HT1080 (cell line): ENCODE results near the gene TXNRD3. TPM values are rescaled to one million over a fixed set of nuclear protein-coding genes. Genes with fewer than 3 reads are reported as not detected.

Source experiments
- DNase-seq: peaks from one replicate; pipeline ENCODE4 v3.0.0-alpha.2; 2015; ENCODE audit warnings: low read depth
- total RNA-seq: library from RNA; depleted of rRNA; stranded (reverse); fragments of >200 nt; shearing (Covaris generic); gene quantifications from 2 replicates; pipeline ENCODE4 v1.2.3, GENCODE V29; 2014

TXNRD3 gene
- total RNA-seq, 1 experiment from 2014 or later = 8.8 TPM

DNA sequence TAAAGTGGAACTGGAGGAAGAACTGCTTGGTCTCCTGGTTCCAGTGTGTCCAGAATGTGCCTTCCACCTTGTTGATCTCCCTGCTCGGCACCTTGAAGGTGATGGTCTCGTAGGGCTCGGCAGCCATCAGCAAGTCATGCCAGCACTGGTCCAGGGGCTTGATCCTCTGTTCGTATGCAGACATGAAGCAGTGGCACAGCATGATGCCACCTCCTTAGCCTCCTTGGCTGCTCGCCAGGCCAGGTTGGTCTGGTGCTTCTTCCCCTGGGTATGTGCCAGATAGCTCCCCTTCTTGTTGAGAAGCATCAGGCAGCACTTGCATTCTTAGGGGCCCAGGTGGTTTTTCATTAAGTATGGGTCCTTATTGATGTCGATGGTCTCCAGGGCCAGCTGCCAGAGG lies 17.8 kb upstream of the TXNRD3 start:
- DNase-seq = no peak

DNA sequence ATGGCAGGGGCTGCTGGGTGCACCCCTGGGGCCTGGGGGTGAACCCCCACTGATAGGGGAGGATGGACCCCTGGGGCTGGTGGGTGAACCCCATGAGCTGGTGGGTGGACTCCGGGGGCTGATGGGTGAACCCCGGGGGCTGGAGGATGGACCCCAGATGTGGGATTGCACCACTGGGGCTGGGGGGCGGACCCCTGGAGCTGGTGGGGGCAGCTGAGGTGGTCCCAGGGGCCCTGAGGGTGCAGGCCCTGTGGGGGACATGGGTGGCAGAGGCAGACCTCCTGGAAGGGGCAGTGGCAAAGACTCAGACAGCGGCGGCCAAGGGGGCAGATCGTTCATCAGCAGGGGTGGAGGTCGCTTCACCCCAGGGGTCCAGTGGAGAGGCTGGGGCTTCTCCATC lies 17.4 kb upstream of the TXNRD3 start:
- DNase-seq = no peak

DNA sequence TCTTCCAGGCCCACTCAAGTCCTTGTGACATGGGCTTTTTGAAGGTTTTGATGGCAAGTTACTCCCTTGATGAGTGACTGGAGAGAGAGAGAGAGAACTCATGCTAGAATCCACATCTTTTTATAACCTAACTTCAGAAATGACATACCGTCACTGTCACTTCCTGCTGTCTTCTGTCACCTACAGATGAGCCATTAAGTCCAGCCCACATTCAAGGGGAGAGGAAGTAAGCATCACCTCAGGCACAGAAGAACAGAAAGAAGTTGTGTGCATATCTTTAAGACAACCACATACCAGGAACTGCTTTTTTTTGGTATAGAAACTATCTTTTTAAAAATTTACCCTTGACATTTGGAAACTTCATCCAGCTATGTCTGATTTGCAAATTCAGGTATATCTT lies 16.6 kb upstream of the TXNRD3 start:
- DNase-seq = no peak

DNA sequence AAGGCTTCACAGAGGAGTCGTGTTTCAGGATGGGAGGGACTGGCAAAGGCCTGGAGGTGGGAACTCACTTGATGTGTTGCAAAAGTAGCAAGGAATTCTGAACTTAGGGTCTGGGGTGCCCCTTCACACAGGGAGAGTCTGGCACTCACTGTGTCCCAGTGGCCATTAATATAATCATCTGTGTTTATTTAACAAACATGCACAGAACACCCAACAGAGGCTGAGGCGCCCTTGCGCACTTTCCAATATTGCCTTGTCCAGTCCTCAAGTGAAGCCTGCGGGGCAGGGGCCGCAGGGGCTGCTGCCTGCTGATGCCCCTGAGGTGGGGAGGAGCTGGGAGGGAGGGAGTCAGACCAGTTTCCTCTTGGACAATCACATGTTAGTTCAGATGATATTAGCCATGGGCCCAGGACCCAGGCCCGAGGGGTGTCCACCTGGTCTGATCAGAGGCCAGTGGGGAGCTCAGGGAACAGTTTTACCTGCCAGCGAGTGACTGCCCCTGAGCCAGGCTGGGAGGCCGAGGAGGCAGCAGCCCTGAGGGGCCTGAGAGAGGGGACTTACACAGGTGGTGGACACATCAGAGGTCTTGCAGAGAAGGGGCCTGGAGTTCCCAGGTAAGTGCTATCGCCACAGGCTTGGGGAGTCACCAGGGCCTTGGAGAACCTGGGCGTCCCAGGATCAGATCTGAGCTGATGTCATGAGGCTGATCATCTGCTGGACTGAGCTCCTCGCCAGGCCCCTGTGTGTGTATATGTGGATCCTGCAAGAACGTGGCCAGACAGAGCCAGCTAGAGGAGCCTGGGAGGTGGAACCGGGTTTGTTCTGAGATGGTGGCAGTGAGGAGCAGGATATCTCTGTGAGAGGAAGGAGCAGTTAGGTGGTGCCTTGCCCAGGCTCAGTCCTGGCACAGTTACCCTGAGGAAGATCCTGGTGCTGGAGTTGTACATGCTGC lies 13.8 kb upstream of the TXNRD3 start:
- no peak for DNase-seq

DNA sequence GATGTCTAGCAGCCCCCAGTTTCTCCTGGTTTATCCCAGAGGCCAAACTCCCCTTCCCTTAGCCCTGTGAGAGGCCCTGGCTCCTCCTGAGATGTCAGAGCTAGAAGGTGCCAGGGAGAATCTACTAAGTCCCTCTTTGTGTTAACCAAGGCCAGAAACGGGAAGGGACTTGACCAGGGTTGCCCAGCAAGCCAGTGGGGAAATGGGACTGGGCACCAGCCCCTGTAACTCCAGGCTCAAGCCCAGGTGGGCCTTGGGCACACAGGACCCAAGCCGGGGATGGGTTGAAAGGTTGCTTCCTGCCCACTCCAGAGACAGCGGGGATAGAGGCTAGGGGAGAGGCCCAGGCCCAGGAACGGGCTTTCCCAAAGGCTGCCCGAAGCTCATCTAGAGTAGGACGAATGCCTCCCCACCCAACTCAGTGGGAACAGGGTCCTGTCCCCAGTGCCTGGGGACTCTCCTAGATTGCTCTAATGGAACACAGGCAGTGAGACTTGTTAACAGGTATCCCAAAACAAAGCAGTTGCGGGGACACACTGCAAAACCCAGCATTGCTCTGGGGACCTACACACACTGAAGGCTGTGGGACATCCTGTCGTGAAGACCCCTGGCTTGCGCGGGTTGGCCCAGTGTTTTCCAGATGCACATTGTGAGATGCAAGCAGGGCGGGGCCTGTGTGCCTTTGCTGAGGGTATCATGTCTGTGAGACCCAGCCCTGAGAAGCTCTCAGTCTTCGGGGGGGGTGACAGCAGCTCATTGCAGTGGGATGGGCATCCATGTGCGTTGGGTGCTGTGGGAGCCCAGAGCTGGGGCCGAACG lies 12.9 kb upstream of the TXNRD3 start:
- no peak for DNase-seq

DNA sequence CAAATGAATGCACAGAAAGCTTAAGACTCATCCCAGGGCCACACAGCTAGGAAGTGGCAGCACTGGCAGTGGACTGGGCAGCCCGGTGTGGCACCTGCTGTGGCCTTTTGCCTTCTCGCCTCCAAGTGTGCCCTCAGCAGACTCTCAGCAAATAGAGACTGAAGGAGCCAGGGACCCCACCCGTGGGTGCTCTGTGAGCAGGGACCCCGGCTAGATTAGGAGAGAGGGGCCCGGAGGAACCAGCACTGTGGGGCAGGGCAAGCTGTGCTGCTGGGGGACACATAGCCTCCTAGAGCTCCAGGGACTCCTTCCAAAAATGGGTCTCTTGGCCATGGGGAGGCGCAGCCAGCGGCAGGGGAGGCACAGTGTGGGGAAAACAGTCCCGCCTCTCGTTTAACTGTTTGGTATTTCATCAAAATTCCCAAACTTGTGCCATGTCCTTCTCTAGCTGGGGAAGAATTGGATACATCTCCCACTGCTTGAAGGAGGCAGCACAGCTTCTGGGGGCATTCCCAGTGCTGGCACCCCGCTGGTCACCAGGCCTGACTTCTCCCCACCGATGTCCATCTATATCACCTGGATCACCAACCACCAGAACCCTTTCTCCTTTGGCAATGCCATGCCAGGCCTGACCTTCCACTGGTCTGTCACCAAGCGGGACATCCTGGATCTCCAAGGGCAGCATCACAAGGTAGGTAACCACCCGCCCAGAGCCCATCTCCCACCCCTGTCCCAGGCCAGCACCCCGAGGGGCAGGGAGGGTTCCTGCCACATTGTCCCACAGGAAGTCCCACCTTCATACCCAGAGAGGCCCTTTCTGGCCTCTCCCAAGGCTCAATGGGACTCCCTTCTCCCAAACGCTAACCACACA lies 12.0 kb upstream of the TXNRD3 start:
- no peak for DNase-seq

DNA sequence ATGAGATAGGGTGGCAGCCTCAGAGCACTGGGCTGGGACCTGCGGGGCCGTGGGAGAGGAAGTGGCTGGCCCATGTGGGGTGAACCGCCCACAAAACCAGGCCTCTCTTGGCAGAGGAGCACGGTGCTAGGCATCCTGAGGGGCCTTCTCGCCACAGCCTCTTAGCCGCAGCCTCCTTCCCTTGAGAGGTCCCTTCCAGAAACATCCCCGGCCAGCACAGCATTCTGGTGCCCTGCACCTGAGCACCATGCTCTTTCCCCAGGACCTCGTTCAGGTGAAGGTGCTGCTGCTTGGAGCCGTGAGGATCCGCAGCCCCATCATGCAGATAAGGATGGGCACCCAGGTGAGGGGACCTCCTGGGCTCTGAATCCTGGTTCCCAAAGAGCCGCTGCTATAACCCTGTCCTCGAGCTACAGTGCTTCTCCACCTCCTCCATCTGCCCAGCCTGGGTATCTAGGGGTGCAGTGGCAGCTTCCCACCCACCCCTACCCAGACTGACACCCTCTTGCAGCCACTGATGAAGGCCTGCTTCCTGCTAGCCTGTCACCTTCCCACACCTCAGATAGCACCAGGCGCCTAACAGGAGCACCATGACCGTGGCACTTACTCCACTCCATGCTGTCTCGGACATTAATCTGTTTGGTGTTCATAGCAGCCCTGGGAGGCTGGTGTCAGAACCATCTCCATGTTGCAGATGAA lies 11.2 kb upstream of the TXNRD3 start:
- DNase-seq = no peak

DNA sequence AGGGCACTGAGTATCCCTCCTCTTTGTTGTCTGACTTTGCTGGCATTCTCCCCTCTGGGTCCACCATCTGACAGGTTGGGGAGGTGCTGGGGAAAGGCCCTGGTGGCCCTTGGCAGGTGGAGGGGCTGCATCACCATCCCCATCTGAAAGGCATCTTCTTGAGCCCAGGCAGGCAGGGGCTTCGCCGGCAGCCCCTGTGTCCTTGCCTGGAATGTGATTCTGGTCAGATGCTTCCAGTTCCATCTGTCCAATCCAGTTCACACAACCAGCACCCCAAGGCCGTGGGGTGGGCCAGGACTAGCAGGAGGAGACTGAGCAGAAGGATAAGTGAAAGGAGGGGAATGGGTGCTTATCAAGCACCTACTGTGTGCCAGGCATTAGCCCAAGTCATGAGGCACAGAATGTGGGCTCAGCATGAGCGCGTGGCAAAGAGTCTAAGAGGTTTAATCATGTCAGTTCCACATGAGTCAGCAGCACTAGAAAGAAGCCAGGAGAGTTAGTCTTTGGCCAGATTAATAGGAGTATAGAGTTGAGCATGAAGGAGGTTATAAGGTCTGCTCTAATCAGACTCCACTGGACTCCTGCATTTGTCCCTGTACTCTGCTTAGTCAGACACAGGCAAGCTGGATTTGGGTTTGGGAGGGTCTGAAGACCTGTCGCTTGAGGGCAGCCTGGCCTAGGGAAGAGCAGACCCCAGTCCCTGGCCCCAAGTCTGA lies 10.5 kb upstream of the TXNRD3 start:
- DNase-seq = no peak

DNA sequence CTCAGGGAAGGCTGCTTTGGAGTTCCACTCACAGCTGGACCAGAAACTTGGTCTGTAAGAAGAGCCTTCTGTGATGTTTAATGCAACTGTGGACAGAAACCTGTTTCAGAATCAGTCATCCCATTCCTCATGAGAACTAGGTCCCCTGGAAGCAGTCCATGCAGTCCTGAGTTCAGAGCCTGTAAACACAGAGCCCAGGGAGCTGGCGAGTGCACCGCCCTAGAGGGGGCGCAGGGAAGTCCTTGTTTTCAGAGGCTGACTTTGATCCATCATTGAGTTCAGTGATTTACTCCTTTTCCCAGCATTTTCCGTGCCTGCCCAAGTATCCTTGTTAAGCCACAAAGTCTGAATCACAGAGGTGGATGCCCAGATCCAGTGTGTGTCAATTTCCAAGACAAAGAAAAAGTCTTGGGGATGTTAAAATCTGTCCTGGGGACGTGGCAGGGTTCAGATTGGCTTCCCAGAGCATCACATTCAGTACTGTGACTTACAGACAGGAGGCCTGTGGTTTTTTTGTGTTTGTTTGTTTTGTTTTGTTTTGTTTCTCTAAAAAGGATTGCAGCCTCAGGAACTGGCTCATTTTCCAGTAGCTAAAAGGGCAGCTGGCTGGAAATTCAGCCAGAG lies 9.8 kb upstream of the TXNRD3 start:
- peak; percentile 44 for DNase-seq

DNA sequence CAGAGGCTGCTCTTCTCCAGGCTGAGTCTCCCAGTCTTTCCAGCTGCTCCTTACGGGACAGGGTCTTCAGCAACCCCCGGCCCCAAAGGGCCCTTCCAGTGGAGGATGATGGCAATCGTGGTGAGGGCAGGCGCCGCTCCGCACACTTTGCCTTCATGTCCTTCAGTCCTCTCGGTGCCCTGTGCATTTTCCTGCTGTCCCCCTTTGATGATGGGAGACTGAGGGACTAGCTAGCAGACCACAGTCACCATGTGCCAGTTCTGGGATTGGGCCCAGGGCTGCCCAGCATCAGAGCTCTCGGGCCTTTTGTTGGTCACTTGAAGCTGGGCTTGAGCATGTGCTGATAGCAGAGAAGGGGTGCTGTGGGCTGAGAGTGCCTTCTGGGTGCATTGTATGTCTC lies 8.8 kb upstream of the TXNRD3 start:
- no peak for DNase-seq

DNA sequence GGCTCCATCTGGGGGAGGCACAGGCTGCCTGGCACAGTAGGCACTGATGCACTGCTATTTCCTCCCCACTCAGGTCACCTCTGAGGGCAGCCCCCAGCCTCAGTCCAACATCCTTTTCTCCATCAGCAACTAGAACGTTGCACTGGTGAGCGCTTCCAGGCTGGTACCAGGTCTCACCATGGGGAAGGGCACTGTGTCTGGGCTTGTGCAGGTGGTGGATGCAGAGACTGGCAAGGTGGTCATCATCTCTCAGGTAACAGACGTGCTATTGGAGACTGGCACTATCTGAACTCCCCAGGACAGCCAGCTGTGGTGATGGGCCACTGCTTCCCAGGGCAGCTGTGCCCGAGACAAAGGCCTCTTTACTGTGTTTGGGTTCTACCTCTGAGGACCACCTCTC lies 8.3 kb upstream of the TXNRD3 start:
- no peak for DNase-seq

DNA sequence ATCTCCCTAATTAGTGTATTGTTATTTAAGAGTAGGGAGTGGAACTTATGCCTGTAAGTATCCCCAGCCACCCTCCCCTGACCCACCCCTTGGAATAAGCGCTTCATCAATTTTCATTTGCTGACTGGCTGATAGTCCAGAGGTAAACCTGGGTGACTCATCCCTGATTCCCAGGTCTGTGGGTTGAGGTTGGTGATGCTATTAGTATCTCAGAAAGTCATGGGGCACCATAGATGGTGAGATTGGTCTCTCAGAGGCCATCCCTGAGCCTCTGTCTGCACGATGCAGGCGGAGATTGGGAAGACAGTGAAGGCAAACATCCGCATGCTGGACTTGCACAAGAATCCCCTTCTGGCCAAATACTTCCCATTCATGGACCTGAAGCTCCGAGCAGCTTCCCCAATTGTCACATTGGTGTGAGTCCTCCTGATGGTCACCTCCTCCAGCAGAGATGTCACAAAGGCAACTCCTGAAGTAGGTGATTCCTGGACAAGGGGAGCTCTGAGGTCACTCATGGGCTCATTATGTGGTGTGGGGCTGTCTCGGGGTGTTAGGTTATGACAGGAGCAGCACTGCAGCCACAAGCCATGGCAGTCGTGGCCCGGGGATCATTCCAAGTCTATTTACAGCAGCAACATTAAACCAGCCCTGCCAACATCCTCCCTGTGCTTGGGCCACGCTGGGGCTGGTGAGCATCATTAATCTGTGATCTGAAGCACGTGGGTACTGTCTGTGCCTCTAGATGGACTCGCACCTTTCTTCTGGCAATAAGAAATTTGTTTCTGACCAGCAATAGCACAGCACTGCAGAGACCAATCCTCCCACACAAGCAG lies 6.8 kb upstream of the TXNRD3 start:
- no peak for DNase-seq

DNA sequence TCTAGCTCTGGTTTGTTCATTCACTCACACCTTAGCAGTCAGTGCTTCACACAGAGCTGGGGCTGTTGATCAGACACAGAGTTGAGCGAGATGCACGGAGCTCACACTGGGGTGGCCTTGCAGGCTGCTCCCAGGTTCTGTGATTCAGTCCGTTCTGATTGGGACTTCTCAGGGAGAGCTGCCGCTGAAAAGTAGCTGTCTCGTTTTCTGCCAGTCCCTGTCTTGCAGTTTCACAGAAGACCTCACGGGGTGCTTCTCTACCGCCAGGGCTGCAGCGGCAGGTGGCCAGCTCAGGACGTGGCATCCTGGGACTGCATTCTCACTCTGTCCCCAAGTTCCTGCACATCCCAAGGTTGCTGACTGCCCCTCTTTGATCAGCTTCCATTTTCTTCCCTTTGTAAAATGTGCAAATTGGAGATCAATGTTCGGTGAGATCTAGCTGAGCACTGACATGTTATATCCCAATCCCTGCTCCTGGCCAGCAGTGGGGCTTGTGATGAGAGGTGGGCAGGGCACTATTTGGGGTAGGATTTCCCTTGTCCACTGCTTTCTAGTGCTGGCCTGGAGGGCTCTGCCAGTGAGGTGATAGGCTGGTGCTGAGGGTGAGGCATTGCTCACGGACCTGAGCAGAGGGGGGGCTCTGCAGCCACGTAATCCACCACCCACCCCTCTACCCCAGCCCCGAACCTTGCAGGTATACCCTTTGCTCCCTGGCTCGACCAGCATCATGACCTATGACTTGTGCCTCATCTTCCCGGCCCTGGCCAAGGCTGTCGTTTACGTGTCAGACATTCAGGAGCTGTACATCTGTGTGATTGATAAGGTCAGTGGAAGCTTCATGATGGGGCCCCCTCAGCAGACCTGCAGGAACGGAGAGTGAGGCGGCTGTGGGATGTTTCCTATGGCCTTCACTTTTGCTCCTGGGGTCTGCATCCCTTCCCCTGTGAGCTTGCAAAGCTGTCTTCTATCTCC lies 5.3 kb upstream of the TXNRD3 start:
- peak; percentile 30 for DNase-seq

DNA sequence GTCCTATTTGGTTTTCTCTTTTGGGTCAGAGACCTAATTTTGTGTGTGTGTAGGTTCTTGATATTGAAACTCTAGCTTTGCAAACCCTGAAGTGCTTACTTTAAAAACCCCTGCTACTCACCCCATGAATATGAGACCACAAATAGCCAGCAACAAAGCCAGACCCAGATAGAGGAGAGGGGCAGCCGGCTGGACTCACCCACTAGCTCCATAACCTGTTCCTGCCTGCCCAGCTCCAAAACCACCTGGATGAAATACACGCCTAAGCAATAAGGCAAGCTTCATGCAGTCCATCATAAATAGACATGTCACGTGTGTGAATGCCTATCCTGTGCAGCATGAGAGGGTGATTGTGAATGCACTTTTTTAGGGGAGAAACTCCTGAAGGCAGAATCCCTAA lies 3.7 kb upstream of the TXNRD3 start:
- DNase-seq = no peak

DNA sequence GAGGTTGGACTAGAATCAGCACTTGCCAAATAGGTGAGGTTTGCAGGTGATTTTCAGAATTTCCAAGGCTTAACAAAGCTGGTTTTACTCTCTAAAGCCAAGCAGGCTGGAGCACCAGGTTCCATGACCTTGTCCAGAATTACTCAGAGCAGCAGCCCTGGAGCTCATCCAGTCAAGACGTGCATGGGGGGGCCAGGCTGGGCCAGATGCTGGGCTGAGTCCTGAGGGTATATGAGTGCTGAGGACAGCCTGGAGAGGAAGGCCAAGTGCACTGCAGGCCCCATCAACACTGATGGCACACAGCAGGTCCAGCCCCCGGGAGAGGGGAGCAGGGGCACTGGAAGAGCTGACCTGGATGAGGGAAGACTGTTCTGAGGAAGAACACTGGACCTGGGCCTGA lies 3.0 kb upstream of the TXNRD3 start:
- DNase-seq = no peak

DNA sequence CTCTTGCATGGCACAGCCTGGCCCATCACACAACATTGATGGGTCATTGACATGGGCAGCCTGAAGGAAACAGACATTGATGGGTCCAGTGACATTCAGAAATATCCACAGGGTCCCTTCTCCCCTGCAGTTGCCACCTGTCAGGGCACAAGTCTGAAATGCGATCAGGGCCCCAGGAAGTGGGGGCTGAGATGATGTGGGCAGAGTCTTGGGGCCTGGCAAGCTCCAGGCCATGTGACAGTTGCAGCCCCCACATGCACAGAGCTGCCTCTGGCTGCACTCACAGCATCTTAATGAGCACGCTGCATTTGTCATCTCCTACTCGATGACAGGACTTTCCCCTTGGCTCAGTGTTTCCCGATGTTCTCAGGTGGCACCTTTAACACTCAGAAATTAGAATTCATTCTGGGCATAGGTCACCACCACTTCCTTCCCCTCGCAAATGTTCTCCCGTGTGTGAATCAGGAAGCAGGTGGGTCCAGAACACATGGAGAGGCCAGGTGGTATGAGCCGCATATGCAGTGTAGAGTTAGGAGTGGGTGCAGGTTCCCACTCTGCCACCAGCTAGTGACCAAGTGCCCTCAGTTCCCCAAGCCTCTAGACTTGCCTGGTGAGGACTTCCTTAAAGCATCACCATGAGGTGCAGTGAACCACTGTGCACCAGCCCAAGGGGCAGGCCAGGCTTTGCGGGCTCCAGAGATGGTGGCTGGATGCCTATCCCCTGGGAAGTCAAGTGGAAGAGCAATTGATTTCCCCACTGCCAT lies 1.6 kb upstream of the TXNRD3 start:
- DNase-seq = no peak

DNA sequence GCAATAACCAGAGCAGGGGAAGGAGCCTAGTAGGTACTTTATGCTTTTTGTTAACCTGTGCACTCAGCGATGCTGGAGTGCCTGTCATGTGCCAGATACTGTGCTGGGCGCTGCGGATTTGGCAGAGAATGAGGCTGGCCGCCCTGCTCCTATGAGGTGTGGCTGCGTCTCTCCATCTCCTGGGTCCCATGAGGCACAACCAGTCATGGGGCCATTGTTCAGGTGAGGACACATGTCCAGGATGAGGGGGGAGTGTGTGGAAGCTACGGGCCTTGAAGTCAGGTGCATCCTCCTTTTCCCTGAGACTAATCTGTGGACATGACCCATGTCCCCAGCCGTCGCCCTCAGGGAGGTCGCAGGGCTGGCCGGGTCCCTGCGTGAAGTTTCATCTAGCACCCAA lies 963 bp upstream of the TXNRD3 start:
- DNase-seq = no peak
